ENCODE results near the gene MRTFA.
"Not testable (repeated sequence)": the region's sequence is repeated elsewhere in the genome, so short reads cannot be mapped to it uniquely, and the experiment has no call there.

Gene MRTFA

DNA sequence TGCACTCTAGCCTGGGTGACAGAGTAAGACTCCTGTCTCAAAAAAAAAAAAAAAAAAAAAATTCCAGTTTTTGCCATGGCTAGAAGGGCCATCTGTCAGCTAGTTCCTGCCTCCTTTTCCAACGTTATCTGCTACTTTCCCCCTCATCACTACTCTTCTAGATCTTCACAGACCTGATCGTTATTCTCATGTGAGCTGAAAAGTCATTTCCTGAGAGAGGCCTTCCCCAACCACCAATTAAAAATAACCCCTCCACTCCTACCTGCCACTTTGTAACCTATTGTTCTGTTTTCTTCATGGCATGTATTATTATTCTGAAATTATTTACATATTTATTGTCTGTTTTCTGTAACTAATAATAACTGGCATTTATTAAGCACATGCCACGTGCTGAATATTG, 241.9 kb downstream of the MRTFA start:
- DNase-seq (ENCODE audit: low read depth) = no peak

DNA sequence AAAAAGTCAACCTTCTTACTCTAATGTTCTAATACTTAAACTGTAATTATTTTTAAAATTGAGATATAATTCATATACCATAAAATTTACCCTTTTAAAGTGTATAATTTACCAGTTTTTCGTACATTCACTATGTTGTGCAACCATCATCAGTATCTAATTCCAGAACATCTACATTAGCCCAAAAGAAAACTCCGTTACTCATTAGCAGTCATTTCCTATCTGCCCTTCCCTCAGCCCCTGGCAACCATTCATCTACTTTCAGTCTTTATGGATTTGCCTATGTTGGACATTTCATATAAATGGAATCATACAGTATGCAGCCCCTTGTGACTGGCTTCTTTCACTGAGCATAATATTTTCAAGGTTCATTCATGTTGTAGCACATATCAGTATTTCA, 243.9 kb downstream of the MRTFA start:
- DNase-seq (ENCODE audit: low read depth) = no peak

DNA sequence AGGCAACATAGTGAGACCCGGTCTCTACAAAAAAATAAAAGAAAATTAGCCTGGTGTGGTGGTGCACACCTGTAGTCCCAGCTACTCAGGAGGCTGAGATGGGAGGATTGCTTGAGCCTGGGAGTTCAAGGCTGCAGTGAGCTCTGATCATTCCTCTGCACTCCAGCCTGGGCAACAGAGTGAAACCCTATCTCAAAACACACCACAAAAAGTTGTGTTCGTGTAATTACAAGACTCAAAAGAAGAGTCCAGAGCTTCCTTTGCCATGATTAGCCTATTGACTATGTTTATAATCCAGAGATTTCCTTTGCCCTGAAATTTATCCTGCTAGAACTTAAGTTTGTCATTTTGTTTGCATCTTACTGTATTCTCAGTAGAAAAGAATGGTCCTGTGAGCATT, 245.1 kb downstream of the MRTFA start:
- no peak for DNase-seq (ENCODE audit: low read depth)

DNA sequence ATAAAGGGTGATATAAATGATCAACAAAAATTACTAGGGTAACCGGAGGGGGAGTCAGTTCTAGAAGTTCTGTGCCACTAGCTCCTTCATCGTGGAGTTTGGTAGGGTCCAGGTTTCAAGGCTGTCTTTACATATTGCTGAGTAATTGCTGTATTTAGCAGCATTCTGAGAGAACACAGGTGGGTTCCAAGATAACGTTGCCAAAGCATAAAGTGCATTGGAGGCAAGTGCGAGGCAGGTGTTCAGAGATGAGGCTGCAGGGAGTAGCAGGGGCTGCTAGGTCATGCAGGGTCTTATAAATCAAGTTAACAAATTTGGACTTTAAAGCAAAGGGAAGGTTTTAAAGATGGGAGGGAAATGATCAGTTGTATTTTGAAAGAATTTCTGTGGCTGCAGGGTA, 248.3 kb downstream of the MRTFA start:
- DNase-seq (ENCODE audit: low read depth) = no peak

DNA sequence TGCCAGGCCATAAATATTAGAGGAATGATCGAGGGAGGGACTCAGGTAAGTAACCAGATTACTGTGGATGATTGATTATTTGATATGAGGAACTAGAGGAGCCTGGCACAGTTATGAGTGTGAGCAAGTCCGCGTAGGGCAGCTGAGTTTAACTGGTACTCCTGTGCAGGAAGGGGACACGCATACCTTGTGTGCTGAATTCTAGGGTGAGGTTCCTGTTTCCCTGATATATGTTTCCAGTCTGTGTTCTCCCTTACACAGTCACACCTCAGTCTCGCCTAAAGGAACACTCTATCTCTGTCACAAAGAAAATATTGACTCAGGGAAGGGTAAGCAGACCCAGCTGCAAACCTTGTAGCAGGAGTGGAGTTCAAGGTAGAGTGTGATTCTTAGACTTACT, 248.8 kb downstream of the MRTFA start:
- no peak for DNase-seq (ENCODE audit: low read depth)

DNA sequence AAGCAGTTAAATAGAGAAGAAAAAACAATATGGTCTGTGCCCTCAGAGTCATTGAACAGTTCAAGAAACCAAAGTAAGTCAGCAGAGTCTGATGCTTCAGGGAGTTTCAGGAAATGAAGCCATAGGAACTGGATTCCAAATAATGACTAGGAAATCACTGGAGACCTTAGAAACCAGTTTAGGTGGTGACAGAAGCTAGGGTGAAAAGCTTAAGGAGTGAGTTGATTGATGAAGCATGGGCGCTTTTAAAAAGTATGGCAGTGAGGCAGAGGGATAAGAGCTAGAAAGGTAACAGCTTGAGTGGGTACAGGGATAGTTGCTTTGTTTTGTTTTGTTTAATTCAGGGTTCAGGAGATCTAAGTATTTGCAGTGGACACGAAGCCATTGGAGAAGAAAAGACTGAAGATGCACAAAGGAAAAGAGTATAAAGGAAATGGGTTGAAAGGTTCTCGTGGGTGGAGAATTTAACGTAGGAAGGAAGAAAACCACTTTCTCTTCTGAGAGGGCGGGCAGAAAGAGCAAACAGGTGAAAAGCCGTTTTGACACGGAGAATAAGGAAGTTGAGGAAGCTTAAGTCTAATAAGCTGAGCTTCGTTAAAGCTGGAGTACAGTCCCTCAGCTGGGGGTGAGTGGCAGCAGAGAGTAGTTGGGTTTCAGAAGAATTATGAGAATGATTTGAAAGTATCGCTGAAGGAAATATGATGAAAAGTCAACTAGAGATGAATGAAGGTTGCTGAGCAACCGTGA, 251.3 kb downstream of the MRTFA start:
- no peak for DNase-seq (ENCODE audit: low read depth)

DNA sequence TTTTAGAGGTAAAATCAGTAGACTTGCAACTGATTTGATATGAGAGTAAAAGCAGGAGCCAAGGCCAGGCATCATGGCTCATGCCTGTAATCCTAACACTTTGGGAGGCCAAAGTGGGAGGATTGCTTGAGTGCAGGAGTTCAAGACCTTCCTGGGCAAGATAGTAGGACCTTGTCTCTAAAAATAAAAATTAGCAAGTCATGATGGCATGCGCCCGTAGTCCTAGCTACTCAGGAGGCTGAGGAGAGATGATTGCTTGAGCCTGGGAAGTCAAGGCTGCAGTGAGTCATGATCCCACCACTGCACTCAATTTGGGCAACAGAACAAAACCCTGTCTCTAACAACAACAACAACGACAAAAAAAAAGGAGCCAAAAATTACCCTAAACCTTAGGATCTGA, 252.6 kb downstream of the MRTFA start:
- no peak for DNase-seq (ENCODE audit: low read depth)

DNA sequence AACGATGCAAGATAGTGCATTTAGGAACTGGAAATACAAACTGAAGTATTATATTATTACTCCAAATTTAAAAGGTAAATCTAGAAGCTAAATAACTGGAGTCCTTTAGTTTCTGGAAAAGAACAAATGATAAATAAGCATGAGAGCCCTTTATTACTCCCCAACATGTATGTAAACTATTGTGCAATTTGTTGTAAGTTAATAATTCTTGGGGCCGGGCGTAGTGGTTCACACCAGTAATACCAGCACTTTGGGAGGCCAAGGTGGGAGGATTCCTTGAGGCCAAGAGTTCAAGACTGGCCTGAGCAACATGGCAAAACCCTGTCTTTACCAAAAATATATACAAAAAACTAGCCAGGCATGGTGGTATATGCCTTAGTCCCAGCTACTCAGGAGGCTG, 255.1 kb downstream of the MRTFA start:
- no peak for DNase-seq (ENCODE audit: low read depth)

DNA sequence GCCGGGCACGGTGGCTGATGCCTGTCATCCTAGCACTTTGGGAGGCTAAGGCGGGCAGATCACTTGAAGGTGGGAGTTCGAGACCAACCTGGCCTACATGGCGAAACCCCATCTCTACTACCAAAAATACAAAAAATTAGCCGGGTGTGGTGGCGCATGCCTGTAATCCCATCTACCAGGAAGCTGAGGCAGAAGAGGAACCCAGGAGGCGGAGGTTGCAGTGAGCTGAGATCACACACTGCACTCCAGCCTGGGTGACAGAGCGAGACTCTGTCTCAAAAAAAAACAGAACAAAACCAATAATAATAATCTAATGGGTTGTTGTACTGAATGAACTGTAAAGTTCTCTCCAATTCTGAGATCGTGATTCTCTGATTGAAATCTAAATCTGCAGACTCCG, 258.1 kb downstream of the MRTFA start:
- DNase-seq (ENCODE audit: low read depth) = not testable (repeated sequence)

DNA sequence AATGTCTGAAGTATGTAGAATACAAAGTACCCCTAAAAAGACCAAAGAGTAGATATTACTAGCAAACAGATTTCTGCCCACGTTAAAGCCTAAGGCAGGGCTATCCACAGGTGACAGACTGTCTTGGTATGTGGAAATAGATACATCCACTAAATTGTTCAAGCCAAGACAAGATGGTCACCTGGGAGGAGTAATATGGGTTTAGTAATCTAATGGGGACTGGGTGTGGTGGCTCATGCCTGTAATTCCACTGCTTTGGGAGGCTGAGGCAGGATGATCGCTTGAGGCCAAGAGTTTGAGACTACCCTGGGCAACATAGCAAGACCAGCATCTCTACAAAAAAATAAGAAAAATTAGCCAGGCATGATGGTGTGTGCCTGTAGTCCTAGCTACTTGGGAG, 258.6 kb downstream of the MRTFA start:
- DNase-seq (ENCODE audit: low read depth) = no peak

DNA sequence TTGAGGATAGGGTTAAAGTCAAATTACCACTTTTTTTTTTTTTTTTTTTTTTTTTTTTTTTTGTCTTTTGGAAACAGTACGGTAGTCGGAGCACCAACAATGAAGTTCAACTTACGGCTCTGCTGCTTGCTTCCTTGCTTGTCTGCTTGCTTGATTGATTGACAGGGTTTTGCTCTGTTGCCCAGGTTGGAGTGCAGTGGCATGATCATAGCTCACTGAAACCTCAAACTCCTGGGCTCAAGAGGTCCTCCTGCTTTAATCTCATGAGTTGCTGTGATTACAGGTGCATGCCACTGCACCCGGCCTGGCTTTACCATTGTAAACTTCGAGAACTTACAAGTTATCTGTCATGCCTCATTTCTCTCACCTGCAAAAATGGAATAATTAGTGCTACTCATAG, 260.4 kb downstream of the MRTFA start:
- DNase-seq (ENCODE audit: low read depth) = no peak

DNA sequence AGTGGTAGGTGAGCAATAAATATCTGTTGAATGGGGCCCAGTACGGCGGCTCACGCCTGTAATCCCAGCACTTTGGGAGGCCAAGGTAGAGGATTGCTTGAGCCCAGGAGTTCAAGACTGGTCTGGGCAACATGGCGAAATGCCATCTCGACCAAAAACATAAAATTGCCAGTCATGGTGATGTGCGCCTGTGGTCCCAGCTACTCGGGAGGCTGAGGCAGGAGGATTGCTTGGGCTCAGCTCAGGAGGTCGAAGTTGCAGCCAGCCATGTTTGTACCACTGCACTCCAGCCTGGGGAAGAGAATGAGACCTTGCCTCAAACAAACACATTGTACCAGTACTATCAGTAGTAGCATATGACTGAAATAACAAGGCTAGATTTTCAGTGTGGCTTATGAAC, 262.0 kb downstream of the MRTFA start:
- no peak for DNase-seq (ENCODE audit: low read depth)

DNA sequence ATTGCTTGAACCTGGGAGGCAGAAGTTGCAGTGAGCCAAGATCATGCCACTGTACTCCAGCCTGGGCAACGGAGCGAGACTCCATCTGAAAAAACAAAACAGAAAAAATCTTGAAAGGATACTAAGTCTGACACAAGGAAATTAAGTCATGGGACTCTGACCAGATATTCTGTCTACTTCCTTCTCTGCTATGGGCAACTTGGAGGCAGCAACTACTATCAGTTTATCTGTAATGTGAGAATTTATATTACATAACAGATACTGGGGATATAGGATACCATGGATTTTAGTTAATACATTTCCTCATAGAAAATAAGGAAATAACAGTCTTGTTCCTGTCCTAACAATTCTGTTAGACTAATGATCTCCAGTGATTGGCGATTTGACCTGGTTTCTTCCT, 267.7 kb downstream of the MRTFA start:
- DNase-seq (ENCODE audit: low read depth) = no peak

DNA sequence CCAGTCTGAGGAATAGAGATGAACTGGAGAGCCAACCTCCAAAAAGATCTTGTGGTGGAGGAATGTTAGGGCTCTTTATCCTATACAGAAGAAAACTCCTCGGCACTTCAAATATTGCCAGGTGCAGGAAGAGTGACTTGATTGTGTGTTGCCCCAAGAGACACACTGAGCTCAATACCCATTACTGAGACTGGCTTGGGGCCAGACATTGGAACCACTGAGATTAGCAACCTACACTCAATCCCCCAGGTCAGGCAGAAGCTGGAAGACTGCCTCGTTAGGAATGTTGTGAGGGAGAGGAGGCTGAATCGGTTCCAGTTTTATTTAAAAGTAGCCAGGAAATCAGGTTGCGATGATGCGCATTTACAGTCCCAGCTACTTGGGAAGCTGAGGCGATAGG, 268.5 kb downstream of the MRTFA start:
- DNase-seq (ENCODE audit: low read depth) = no peak

DNA sequence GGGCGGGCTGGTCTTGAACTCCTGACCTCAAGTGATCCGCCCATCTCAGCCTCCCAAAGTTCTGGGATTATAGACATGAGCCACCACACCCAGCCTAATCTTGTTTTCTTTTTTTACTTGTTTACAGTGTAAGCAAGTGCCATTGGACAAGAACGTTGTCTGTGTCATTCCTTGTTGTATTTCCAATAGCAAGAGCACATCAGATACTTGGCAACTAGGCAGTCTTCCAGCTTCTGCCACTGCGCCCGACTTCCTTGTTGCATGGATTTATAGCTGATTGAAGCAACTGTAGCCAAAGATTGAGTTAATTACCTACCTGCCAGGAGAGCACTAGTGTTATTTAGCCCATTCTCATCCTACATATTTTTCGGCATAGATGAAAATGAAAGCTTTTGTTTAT, 269.2 kb downstream of the MRTFA start:
- DNase-seq (ENCODE audit: low read depth) = no peak

DNA sequence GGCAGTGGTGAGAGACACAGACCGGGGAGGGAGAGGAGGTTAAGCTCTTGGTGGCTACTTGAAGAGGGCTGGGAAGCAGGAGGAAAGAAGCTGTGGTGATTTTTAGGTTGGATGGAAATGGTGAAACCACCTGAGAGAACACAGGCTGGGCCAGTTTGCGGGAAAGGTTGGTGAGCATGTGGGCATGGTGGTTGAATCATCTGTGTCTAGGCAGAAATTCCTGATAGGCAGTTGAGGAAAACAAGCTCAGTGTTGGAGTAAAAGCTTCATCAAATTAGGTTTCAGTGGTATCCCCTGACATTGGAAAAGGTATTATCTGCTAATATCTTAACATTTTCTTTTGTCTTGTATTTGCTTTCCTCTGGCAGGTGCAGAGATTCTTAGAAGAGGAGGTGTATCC, 270.5 kb downstream of the MRTFA start:
- no peak for DNase-seq (ENCODE audit: low read depth)

DNA sequence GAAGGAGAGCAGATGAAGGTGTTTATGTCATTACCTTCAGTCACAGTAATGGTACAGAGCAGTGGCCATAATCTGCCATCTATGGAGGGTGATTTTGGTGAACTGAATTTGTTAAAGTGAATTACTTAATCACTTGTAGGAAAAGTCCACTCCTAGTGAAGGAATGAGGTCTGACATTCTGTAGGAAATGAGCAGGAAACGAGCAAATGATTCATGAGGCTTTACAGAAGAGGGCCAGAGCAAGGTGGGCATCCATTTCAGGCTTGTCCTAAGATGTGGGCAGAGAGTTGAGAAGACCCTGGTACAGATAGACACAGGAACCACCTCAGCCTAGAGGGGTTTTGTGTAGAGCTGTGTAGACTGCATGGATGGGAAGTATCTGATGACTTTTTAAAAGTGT, 272.1 kb downstream of the MRTFA start:
- DNase-seq (ENCODE audit: low read depth) = no peak

DNA sequence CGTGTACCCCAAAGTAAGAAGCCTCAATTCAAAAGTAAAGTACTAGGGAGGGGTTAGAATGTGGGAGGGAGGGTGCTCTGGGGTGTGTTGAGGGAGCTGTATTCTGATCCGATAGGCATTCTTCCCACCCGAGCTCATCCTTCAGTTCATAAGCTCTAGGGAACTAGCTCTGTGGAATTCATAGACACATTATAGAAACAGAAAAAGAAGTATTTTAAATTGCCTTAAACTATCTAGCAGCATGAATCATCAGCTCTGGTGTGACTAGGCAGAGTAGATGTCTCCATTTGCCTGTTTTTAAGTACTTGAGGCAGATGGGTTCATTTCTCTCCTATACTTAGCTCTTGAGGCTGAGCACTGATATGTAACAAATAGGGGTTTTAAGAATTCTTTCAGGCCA, 273.5 kb downstream of the MRTFA start:
- no peak for DNase-seq (ENCODE audit: low read depth)

DNA sequence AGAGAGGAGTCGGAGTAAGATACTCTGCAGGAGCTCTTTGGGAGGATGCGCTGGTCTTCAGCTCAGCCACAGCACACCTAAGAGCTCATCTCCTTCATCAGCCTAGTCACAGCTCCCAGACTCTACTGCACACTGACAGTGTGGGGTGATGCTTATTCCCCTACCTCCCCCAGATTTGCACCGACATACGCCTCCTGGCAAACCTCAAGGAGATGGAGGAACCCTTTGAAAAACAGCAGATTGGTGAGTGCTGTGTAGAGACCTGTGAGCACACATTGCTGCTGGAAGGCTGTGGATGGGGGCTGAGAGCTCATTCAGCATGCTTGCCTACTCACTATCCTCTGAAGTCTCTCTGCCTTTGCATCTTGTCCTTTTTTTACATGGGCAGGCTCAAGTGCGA, 275.4 kb downstream of the MRTFA start:
- no peak for DNase-seq (ENCODE audit: low read depth)

All from stimulated activated CD8-positive, alpha-beta memory T cell treated with anti-CD3 and anti-CD28 coated beads, Interleukin-7, amount 100 ng/mL, for 24 hours (primary cell).